GM12891 (cell line): Measurements from ENCODE around the gene HPS6.

ENCODE experiments used
- DNase-seq: peaks from one replicate; pipeline ENCODE4 v3.0.0; 2011; ENCODE audit warnings: low spot score; ENCODE audit not compliant: insufficient read length
- FAIRE-seq: peaks from 2 replicates; lab custom pipeline; 2011; peaks lifted over from hg19 to GRCh38; lab: Jason Lieb, UNC
- PAX5 ChIP-seq: IDR thresholded peaks from 2 replicates; pipeline ENCODE4 v1.6.1; 2011; ENCODE audit warnings: low read length, moderate library complexity, mild to moderate bottlenecking; ENCODE audit not compliant: insufficient read depth, severe bottlenecking
- POLR2A ChIP-seq: IDR thresholded peaks from 2 replicates; pipeline ENCODE4 v1.6.1; 2011; ENCODE audit warnings: low read depth, low read length, control low read depth
- POLR2AphosphoS5 ChIP-seq: IDR thresholded peaks from 2 replicates; pipeline ENCODE4 v1.6.1; 2011; ENCODE audit warnings: low read depth, low read length, control low read depth
- POU2F2 ChIP-seq: IDR thresholded peaks from 2 replicates; pipeline ENCODE4 v1.6.1; 2011; ENCODE audit warnings: low read depth, mild to moderate bottlenecking, control low read depth, low read length, moderate library complexity
- SPI1 ChIP-seq: IDR thresholded peaks from 2 replicates; pipeline ENCODE4 v1.6.1; 2011; ENCODE audit warnings: low read depth, low read length, control low read depth
- TAF1 ChIP-seq: IDR thresholded peaks from 2 replicates; pipeline ENCODE4 v1.6.1; 2011; ENCODE audit warnings: low read depth, low read length, control low read depth

HPS6 gene

GRCh38 chr10:102116656-102117055, 51.5 kb downstream of the HPS6 start:
- DNase-seq (no peak), FAIRE-seq (peak; percentile 31)
- no peak for TF ChIP-seq POU2F2
- no peak for TF ChIP-seq PAX5
- TF ChIP-seq POLR2A: no peak
- TF ChIP-seq TAF1: no peak
- TF ChIP-seq POLR2AphosphoS5: no peak
- TF ChIP-seq SPI1: no peak
